ENCODE data around the gene PHACTR1. TPM values are rescaled to one million over a fixed set of nuclear protein-coding genes. Genes with fewer than 3 reads are reported as not detected.

The PHACTR1 gene
- polyA plus RNA-seq, 3 donors = 6.1 to 26.9 (median 7.6) TPM

GRCh38 chr6:12974551-12974950, 258.0 kb downstream of the PHACTR1 start:
- H3K27me3 ChIP-seq (ENCODE audit: control insufficient read depth in 2 of 2, insufficient read depth in 2 of 2, low read length in 2 of 2) = no peaks in the 10 kb centered on the region
- Mint-ChIP-seq H3K27me3 (ENCODE audit: low read depth in 3 of 3) (peaks cover 0 to 2% (median 1%) of the 10 kb centered on the region in 3 donors), H3K4me3 (no peak overlapping the region), H3K27ac (peak overlapping the region in 2 of 7 donors; percentile 12 to 77), H3K36me3 (no peaks in the 10 kb centered on the region), H3K4me1 (peaks cover 6% of the 10 kb centered on the region), H3K9me3 (no peaks in the 10 kb centered on the region)
- H3K4me2 ChIP-seq (replicated peaks; ENCODE audit: extremely low read depth, low read length, poor library complexity, severe bottlenecking) = no peak overlapping the region
- no peak overlapping the region for H3K4me3 ChIP-seq (replicated peaks in 1 of 3; ENCODE audit: low read depth in 2 of 3, low read length in 3 of 3)
- no peak for TF ChIP-seq CTCF (IDR thresholded peaks at IDR 0.05)
- H2AFZ ChIP-seq (ENCODE audit: insufficient read depth, low read depth, low read length, poor library complexity, severe bottlenecking) = no peak overlapping the region
- H3K79me2 ChIP-seq (ENCODE audit: insufficient read depth, low read length) = no peaks in the 10 kb centered on the region
- no peaks in the 10 kb centered on the region for H3K9me3 ChIP-seq (replicated peaks in 1 of 2; ENCODE audit: control insufficient read depth in 1 of 2, insufficient read depth in 1 of 2, low read length in 2 of 2)
- no peak overlapping the region for H3K27ac ChIP-seq (ENCODE audit: low read depth in 1 of 2, low read length in 2 of 2)
- intact Hi-C loops (cut with micrococcal nuclease) = no loop called here
- no CpG with 5 or more reads among the region's 2 CpGs for WGBS (ENCODE audit: insufficient coverage)
- DNase-seq = no peak
- H3K9ac ChIP-seq (ENCODE audit: insufficient read depth, low read length, poor library complexity, severe bottlenecking) = no peak overlapping the region
- no peaks in the 10 kb centered on the region for H3K4me1 ChIP-seq (ENCODE audit: control insufficient read depth in 1 of 2, insufficient read depth in 2 of 2, low read length in 2 of 2)
- no peaks in the 10 kb centered on the region for H3K36me3 ChIP-seq (replicated peaks in 1 of 2; ENCODE audit: control insufficient read depth in 1 of 2, insufficient read depth in 2 of 2, low read length in 2 of 2)
- no peaks in the 10 kb centered on the region for H4K20me1 ChIP-seq (ENCODE audit: insufficient read depth, low read length)

- no peak overlapping the region for H3K4me2 ChIP-seq (replicated peaks; ENCODE audit: extremely low read depth, low read length, poor library complexity, severe bottlenecking)
- H3K79me2 ChIP-seq (ENCODE audit: insufficient read depth, low read length) = no peaks in the 10 kb centered on the region
- Mint-ChIP-seq H3K9me3 (peaks cover 0 to 6% (median 3%) of the 10 kb centered on the region in 7 donors), H3K27ac (no peak overlapping the region), H3K36me3 (no peaks in the 10 kb centered on the region), H3K4me3 (no peak overlapping the region), H3K27me3 (ENCODE audit: low read depth in 3 of 3) (peaks cover 0 to 2% (median 1%) of the 10 kb centered on the region in 3 donors), H3K4me1 (peaks cover 6% of the 10 kb centered on the region)
- H3K36me3 ChIP-seq (replicated peaks in 1 of 2; ENCODE audit: control insufficient read depth in 1 of 2, insufficient read depth in 2 of 2, low read length in 2 of 2) = no peaks in the 10 kb centered on the region
- 100% methylated on average over 1 of the region's 5 CpGs for WGBS (ENCODE audit: insufficient coverage)
- intact Hi-C loops (cut with micrococcal nuclease) = no loop called here
- H4K20me1 ChIP-seq (ENCODE audit: insufficient read depth, low read length) = no peaks in the 10 kb centered on the region
- no peak for DNase-seq
- no peak overlapping the region for H2AFZ ChIP-seq (ENCODE audit: insufficient read depth, low read depth, low read length, poor library complexity, severe bottlenecking)
- H3K27ac ChIP-seq (ENCODE audit: low read depth in 1 of 2, low read length in 2 of 2) = no peak overlapping the region
- H3K4me3 ChIP-seq (replicated peaks in 1 of 3; ENCODE audit: low read depth in 2 of 3, low read length in 3 of 3) = no peak overlapping the region
- H3K4me1 ChIP-seq (ENCODE audit: control insufficient read depth in 1 of 2, insufficient read depth in 2 of 2, low read length in 2 of 2) = no peaks in the 10 kb centered on the region
- no peak overlapping the region for H3K9ac ChIP-seq (ENCODE audit: insufficient read depth, low read length, poor library complexity, severe bottlenecking)
- peaks cover 0 to 2% of the 10 kb centered on the region in 2 donors for H3K9me3 ChIP-seq (replicated peaks in 1 of 2; ENCODE audit: control insufficient read depth in 1 of 2, insufficient read depth in 1 of 2, low read length in 2 of 2)
- no peaks in the 10 kb centered on the region for H3K27me3 ChIP-seq (ENCODE audit: control insufficient read depth in 2 of 2, insufficient read depth in 2 of 2, low read length in 2 of 2)
- TF ChIP-seq CTCF (IDR thresholded peaks at IDR 0.05) = no peak
Observed at GRCh38 chr6:12976366-12976765, 259.8 kb downstream of the PHACTR1 start.

Data from CD14-positive monocyte (primary cell).